BLaER1 treated with 17β-estradiol and CSF1 and Interleukin-3, amounts not matched to agents 10 nM and 100 nM (cell line): ENCODE results near the gene SPATA2.

ENCODE experiments used
- H3K27ac ChIP-seq, 11 experiments: shearing (Covaris generic); formaldehyde crosslinking; 2 replicates each; pipeline ENCODE4 v1.8.1; 2022
- H3K27me3 ChIP-seq, 11 experiments: shearing (Covaris generic); formaldehyde crosslinking; 2 replicates each; pipeline ENCODE4 v1.8.1; 2022
- H3K36me3 ChIP-seq, 11 experiments: shearing (Covaris generic); formaldehyde crosslinking; 2 replicates each; pipeline ENCODE4 v1.8.1; 2022
- H3K4me1 ChIP-seq, 10 experiments: shearing (Covaris generic); formaldehyde crosslinking; 2 replicates each; pipeline ENCODE4 v1.8.1; 2022
- H3K4me2 ChIP-seq, 11 experiments: shearing (Covaris generic); formaldehyde crosslinking; 2 replicates each; pipeline ENCODE4 v1.8.1; 2022
- H3K4me3 ChIP-seq, 10 experiments: shearing (Covaris generic); formaldehyde crosslinking; 2 replicates each; pipeline ENCODE4 v1.8.1; 2022
- H3K9ac ChIP-seq, 11 experiments: shearing (Covaris generic); formaldehyde crosslinking; 2 replicates each; pipeline ENCODE4 v1.8.1; 2022
- H3K9me3 ChIP-seq, 11 experiments: shearing (Covaris generic); formaldehyde crosslinking; replicated peaks in 1 of 11; 2 replicates each; pipeline ENCODE4 v1.8.1; 2022
- H4K20me1 ChIP-seq, 11 experiments: shearing (Covaris generic); formaldehyde crosslinking; 2 replicates each; pipeline ENCODE4 v1.8.1; 2022
- Cebpa-rat ChIP-seq, 11 experiments: shearing (Covaris generic); IDR thresholded peaks; 2 replicates each; pipeline ENCODE4 v1.8.1; 2022

The SPATA2 gene

GRCh38 chr20:49919461-49919860, 4.1 kb upstream of the SPATA2 start:
- H3K4me2 ChIP-seq, result no peak overlapping the region

GRCh38 chr20:49919009-49919408, 3.7 kb upstream of the SPATA2 start:
- Histone ChIP-seq H3K4me3 (no peak overlapping the region), H3K36me3 (no peaks in the 10 kb centered on the region), H3K4me1 (peaks cover 14 to 19% (median 16%) of the 10 kb centered on the region in 10 experiments), H4K20me1 (peaks cover 0 to 13% (median 11%) of the 10 kb centered on the region in 11 experiments; a peak in 16 of 22 replicates), H3K9ac (no peak overlapping the region), H3K9me3 (no peaks in the 10 kb centered on the region), H3K27me3 (no peaks in the 10 kb centered on the region), H3K27ac (no peak overlapping the region), H3K4me2 (no peak overlapping the region)
- no peak for TF ChIP-seq Cebpa-rat (IDR thresholded peaks at IDR 0.05)

More at GRCh38 chr20:49919461-49919860, 4.1 kb upstream of the SPATA2 start:
- peaks cover 0 to 8% (median 6%) of the 10 kb centered on the region in 11 experiments; a peak in 12 of 22 replicates for H4K20me1 ChIP-seq
- H3K27me3 ChIP-seq, result no peaks in the 10 kb centered on the region
- no peaks in the 10 kb centered on the region for H3K36me3 ChIP-seq
- no peak for TF ChIP-seq Cebpa-rat (IDR thresholded peaks at IDR 0.05)
- no peak overlapping the region for H3K27ac ChIP-seq
- no peak overlapping the region for H3K9ac ChIP-seq
- no peak overlapping the region for H3K4me3 ChIP-seq
- peaks cover 10 to 14% (median 12%) of the 10 kb centered on the region in 10 experiments for H3K4me1 ChIP-seq
- H3K9me3 ChIP-seq, result no peaks in the 10 kb centered on the region

GRCh38 chr20:49918446-49918845, 3.1 kb upstream of the SPATA2 start:
- Histone ChIP-seq H3K4me3 (no peak overlapping the region), H3K4me1 (peaks cover 20 to 25% (median 22%) of the 10 kb centered on the region in 10 experiments)
- no peak for TF ChIP-seq Cebpa-rat (IDR thresholded peaks at IDR 0.05)

GRCh38 chr20:49916146-49917002, 1.0 kb upstream of the SPATA2 start:
- H3K4me3 ChIP-seq, result peak overlapping the region; percentile 86 to 99 (median 94)
- H3K4me2 ChIP-seq, result peak overlapping the region; percentile 72 to 99 (median 93)
- H4K20me1 ChIP-seq, result peaks cover 19 to 39% (median 36%) of the 10 kb centered on the region in 11 experiments; a peak in 19 of 22 replicates
- peak overlapping the region; percentile 87 to 99 (median 97) for H3K9ac ChIP-seq
- no peaks in the 10 kb centered on the region for H3K9me3 ChIP-seq
- peaks cover 24 to 34% (median 27%) of the 10 kb centered on the region in 10 experiments for H3K4me1 ChIP-seq
- TF ChIP-seq Cebpa-rat (IDR thresholded peaks at IDR 0.05), result no peak
- H3K36me3 ChIP-seq, result peaks cover 0 to 20% (median 9%) of the 10 kb centered on the region in 11 experiments; a peak in 8 of 22 replicates
- peak overlapping the region; percentile 93 to 100 (median 99) for H3K27ac ChIP-seq
- H3K27me3 ChIP-seq, result no peaks in the 10 kb centered on the region

More at GRCh38 chr20:49918446-49918845, 3.1 kb upstream of the SPATA2 start:
- Histone ChIP-seq H4K20me1 (peaks cover 5 to 18% (median 17%) of the 10 kb centered on the region in 11 experiments; a peak in 17 of 22 replicates), H3K4me2 (no peak overlapping the region), H3K36me3 (peaks cover 0 to 2% (median 0%) of the 10 kb centered on the region in 11 experiments; a peak in 1 of 22 replicates), H3K27ac (no peak overlapping the region), H3K9ac (no peak overlapping the region), H3K9me3 (no peaks in the 10 kb centered on the region), H3K27me3 (no peaks in the 10 kb centered on the region)

- peak overlapping the region; percentile 86 to 99 (median 94) for H3K4me3 ChIP-seq
- H3K9me3 ChIP-seq, result no peaks in the 10 kb centered on the region
- H3K4me1 ChIP-seq, result peaks cover 24 to 34% (median 27%) of the 10 kb centered on the region in 10 experiments
- TF ChIP-seq Cebpa-rat (IDR thresholded peaks at IDR 0.05), result no peak
- H3K27ac ChIP-seq, result peak overlapping the region; percentile 93 to 100 (median 99)
- peaks cover 30 to 52% (median 50%) of the 10 kb centered on the region in 11 experiments; a peak in 20 of 22 replicates for H4K20me1 ChIP-seq
- H3K9ac ChIP-seq, result peak overlapping the region; percentile 87 to 99 (median 97)
- H3K36me3 ChIP-seq, result peaks cover 7 to 32% (median 22%) of the 10 kb centered on the region in 11 experiments; a peak in 21 of 22 replicates
- H3K4me2 ChIP-seq, result peak overlapping the region; percentile 89 to 99 (median 94)
- no peaks in the 10 kb centered on the region for H3K27me3 ChIP-seq
Measured at GRCh38 chr20:49915118-49915379, 280 bp downstream of the SPATA2 start.

- H3K27ac ChIP-seq, result peak overlapping the region; percentile 93 to 100 (median 99)
- H3K4me2 ChIP-seq, result peak overlapping the region; percentile 89 to 99 (median 94)
- H3K36me3 ChIP-seq, result peaks cover 12 to 38% (median 28%) of the 10 kb centered on the region in 11 experiments; a peak in 21 of 22 replicates
- peaks cover 30 to 58% (median 55%) of the 10 kb centered on the region in 11 experiments; a peak in 20 of 22 replicates for H4K20me1 ChIP-seq
- no peak for TF ChIP-seq Cebpa-rat (IDR thresholded peaks at IDR 0.05)
- peak overlapping the region; percentile 86 to 99 (median 94) for H3K4me3 ChIP-seq
- H3K4me1 ChIP-seq, result peaks cover 24 to 34% (median 27%) of the 10 kb centered on the region in 10 experiments
- H3K9me3 ChIP-seq, result no peaks in the 10 kb centered on the region
- H3K9ac ChIP-seq, result peak overlapping the region; percentile 87 to 99 (median 97)
- no peaks in the 10 kb centered on the region for H3K27me3 ChIP-seq
Measured at GRCh38 chr20:49914310-49915117, 815 bp downstream of the SPATA2 start.

GRCh38 chr20:49913399-49914047, 1.8 kb downstream of the SPATA2 start:
- peaks cover 24 to 34% (median 27%) of the 10 kb centered on the region in 10 experiments for H3K4me1 ChIP-seq
- peak overlapping the region in 10 of 11 experiments; percentile 53 to 99 (median 97); a peak in 11 of 22 replicates for H3K9ac ChIP-seq
- H3K36me3 ChIP-seq, result peaks cover 22 to 48% (median 38%) of the 10 kb centered on the region in 11 experiments
- H3K4me3 ChIP-seq, result peak overlapping the region in 8 of 10 experiments; percentile 86 to 99 (median 93); a peak in 10 of 20 replicates
- no peaks in the 10 kb centered on the region for H3K27me3 ChIP-seq
- no peak overlapping the region for H3K27ac ChIP-seq
- peaks cover 32 to 67% (median 61%) of the 10 kb centered on the region in 11 experiments; a peak in 20 of 22 replicates for H4K20me1 ChIP-seq
- peak overlapping the region; percentile 89 to 99 (median 94) for H3K4me2 ChIP-seq
- no peak for TF ChIP-seq Cebpa-rat (IDR thresholded peaks at IDR 0.05)
- H3K9me3 ChIP-seq, result no peaks in the 10 kb centered on the region

- TF ChIP-seq Cebpa-rat (IDR thresholded peaks at IDR 0.05), result no peak
- Histone ChIP-seq H4K20me1 (peaks cover 40 to 98% (median 86%) of the 10 kb centered on the region in 11 experiments; a peak in 21 of 22 replicates), H3K27ac (no peak overlapping the region), H3K4me1 (peaks cover 17 to 21% (median 18%) of the 10 kb centered on the region in 10 experiments), H3K4me3 (no peak overlapping the region), H3K36me3 (peaks cover 53 to 80% (median 62%) of the 10 kb centered on the region in 11 experiments), H3K9me3 (no peaks in the 10 kb centered on the region), H3K9ac (peak overlapping the region in 2 of 11 experiments; percentile 4 to 10; a peak in 3 of 22 replicates), H3K4me2 (no peak overlapping the region), H3K27me3 (no peaks in the 10 kb centered on the region)
Measured at GRCh38 chr20:49910340-49910706, 5.0 kb downstream of the SPATA2 start.
